SH-SY5Y (cell line): ENCODE measurements around the gene ITGA1.

Experiments
- GATA2 ChIP-seq: IDR thresholded peaks from 2 replicates; pipeline ENCODE4 v1.6.1; 2011; ENCODE audit warnings: mild to moderate bottlenecking, low read depth, low read length
- GATA3 ChIP-seq: IDR thresholded peaks from 2 replicates; pipeline ENCODE4 v1.6.1; 2011; ENCODE audit warnings: low read depth, mild to moderate bottlenecking, low read length, moderate library complexity

- TF ChIP-seq GATA2 (no peak), GATA3 (no peak)
These were observed 77.2 kb downstream of the ITGA1 start for GRCh38 chr5:52864884-52865283.
